GM12873 (cell line): ENCODE data around the gene AGFG2.

Source experiments
- TF ChIP-seq, protein P1 (sequence below): IDR thresholded peaks from 2 replicates; pipeline ENCODE4 v1.5.1; 2012; ENCODE audit warnings: low read depth, mild to moderate bottlenecking, moderate library complexity, low read length, control low read depth; ENCODE audit not compliant: insufficient read depth; ENCODE audit errors: missing control alignments

AGFG2 gene

GRCh38 chr7:100576384-100576993 lies 37.5 kb downstream of the AGFG2 start:
- TF ChIP-seq, protein P1, sequence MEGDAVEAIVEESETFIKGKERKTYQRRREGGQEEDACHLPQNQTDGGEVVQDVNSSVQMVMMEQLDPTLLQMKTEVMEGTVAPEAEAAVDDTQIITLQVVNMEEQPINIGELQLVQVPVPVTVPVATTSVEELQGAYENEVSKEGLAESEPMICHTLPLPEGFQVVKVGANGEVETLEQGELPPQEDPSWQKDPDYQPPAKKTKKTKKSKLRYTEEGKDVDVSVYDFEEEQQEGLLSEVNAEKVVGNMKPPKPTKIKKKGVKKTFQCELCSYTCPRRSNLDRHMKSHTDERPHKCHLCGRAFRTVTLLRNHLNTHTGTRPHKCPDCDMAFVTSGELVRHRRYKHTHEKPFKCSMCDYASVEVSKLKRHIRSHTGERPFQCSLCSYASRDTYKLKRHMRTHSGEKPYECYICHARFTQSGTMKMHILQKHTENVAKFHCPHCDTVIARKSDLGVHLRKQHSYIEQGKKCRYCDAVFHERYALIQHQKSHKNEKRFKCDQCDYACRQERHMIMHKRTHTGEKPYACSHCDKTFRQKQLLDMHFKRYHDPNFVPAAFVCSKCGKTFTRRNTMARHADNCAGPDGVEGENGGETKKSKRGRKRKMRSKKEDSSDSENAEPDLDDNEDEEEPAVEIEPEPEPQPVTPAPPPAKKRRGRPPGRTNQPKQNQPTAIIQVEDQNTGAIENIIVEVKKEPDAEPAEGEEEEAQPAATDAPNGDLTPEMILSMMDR, result no peak

GRCh38 chr7:100577103-100577502 lies 38.1 kb downstream of the AGFG2 start:
- TF ChIP-seq, protein P1, result no peak

DNA sequence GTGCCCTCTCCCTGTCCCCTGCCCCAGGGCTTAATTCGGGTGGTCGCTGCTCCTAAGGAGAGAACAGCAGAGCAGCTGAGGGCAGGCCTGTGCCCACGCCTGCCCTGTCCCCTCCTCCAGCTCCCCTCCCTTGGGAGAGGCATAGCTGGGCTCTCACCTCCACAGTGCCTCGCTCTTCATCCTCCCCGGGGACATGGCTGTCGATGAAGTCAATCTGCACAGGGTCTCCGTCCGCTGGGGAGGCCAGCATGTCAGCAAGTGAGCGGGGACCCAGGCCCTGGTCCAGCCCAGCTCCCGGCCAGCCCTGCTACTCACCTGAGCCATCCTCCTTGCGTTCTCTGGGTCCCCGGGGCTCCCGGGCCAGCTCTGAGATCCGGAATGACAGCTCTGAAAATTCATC lies 38.5 kb downstream of the AGFG2 start:
- TF ChIP-seq, protein P1, result no peak

DNA sequence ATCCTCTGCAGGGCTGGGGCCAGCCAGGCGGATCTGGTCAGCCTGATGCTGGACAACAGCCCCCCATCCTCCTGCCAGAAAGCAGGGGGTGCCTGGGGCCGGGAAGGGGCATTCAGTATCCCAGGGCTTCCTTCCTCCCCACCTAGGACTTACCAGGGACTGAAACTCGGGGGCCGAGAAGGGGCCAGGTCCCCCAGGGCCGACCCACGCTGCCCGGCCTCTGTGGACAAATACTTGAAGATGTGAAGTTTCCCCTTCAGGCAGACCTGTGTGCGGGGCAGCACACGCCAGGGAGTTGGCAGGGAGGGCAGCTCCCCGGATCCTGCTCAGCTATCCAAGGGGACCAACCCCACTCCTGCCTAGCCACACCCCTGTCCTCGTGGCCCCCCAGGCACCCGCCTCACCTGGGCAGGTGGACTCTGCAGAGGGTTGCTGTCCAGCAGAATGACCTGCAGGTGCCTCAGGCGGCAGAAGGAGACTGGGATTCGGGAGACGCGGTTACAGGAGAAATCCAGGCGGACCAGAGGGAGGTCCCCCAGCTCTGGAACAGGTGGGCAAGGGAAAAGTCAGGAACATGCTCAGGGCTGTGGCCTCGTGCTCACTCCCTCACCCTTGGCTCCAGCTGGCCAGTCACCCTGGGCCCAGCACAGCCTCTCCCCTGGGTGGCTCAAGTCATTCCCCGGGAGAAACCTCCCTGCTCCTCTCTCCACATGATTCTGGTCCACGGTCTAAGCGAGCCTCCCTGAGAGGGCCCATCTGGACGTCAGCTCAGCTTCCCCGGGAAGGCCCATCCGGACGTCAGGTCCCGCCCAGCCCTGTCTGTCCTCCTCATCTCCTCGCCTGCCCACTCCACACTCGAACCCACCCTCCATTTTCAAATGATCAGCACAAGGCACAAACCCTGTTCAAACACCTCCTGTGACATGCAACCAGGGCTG lies 39.5 kb downstream of the AGFG2 start:
- TF ChIP-seq, protein P1, result no peak

- TF ChIP-seq, protein P1, result no peak
Observed at GRCh38 chr7:100580466-100581283, 41.7 kb downstream of the AGFG2 start.

DNA sequence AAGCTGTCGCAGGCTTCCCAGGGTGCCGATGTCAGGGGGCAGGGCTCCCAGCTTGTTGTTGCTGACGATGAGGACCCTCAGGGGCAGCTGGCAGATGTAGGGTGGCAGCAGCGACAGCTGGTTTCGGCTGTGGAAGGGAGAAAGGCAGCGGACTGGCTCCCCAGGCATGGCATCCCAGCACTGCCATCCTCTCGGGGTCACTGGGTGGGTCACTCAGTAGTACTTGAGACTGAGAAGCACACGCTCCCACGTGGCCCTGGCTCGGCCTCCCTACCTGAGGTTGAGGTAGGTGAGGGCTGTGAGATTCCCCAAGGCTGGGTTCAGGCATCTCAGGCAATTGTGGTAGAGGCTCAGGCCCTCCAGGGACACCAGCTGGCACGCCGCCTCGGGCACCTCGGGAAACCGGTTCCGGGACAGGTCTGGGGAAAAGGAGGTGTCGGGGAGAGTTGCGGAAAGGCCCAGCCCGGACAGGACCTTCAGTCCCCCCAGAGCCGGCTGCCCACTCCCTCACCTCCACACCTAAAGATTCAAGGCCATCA lies 43.1 kb downstream of the AGFG2 start:
- TF ChIP-seq, protein P1, result no peak
